ENCODE measurements around the gene EPS8. TPM values are rescaled to one million over a fixed set of nuclear protein-coding genes. Genes with fewer than 3 reads are reported as not detected.

EPS8 gene
- polyA plus RNA-seq, 1 donor (not counting 4 experiments of a cell fraction or from before 2014, with no cell fraction given): 4.0 TPM

DNA sequence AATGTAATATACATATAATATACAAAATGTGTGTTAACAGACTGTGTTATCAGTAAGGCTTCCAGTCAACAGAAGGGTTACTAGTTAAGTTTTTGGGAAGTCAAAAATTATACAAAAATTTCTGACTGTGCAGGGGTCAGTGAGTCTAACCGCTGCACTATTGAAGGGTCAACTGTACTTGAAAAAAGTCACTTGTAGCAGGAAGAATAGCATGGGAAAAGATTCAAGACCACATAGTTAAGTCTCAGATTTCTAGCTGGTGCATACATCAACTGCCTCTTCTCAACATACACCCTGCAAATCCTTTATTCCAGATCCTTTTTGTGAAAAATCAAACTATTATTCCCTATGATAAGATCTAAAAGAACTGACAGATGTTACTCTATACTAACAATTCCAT is 5.9 kb downstream of the EPS8 start:
- no peaks in the 10 kb centered on the region for H3K27me3 ChIP-seq (ENCODE audit: control insufficient read depth, extremely low read depth, insufficient read depth, low read length)
- H2AFZ ChIP-seq (ENCODE audit: control insufficient read depth, low read length): no peak overlapping the region
- no peak for TF ChIP-seq CTCF (optimal IDR thresholded peaks at IDR 0.05 in 1 of 3, IDR thresholded peaks at IDR 0.05 in 1 of 3, conservative IDR thresholded peaks at IDR 0.05 in 1 of 3; ENCODE audit: extremely low read depth in 1 of 3, insufficient read depth in 2 of 3, low read length in 3 of 3)
- TF ChIP-seq EZH2 (IDR thresholded peaks at IDR 0.05; ENCODE audit: low read length): no peak
- FAIRE-seq (no peak), DNase-seq (ENCODE audit: low read depth, low spot score) (no peak)
- no peaks in the 10 kb centered on the region for H3K9me3 ChIP-seq (ENCODE audit: control insufficient read depth, low read depth, low read length)
- peaks cover 5% of the 10 kb centered on the region for H3K4me1 ChIP-seq (ENCODE audit: control insufficient read depth, extremely low read depth, insufficient read depth, low read length)
- H3K4me3 ChIP-seq (ENCODE audit: control insufficient read depth in 2 of 3, extremely low read depth in 1 of 3, insufficient read depth in 2 of 3, low read depth in 1 of 3, low read length in 3 of 3): no peak overlapping the region
- H3K9ac ChIP-seq (ENCODE audit: control insufficient read depth, extremely low read depth, insufficient read depth, low read length): no peak overlapping the region
- H3K79me2 ChIP-seq (ENCODE audit: control insufficient read depth, insufficient read depth, low read length): no peaks in the 10 kb centered on the region
- dilution Hi-C loops (cut with MboI; ENCODE audit: extremely low pct_ligation_motif_present, low sequenced_read_pairs): no loop called here
- no peak overlapping the region for H3K27ac ChIP-seq (ENCODE audit: control insufficient read depth, insufficient read depth, low read length)
- no peaks in the 10 kb centered on the region for H4K20me1 ChIP-seq (ENCODE audit: control insufficient read depth, extremely low read depth, insufficient read depth, low read length)
- no peaks in the 10 kb centered on the region for H3K36me3 ChIP-seq (ENCODE audit: control insufficient read depth in 2 of 2, extremely low read depth in 1 of 2, insufficient read depth in 2 of 2, low read length in 2 of 2)
- H3K4me2 ChIP-seq (ENCODE audit: control insufficient read depth, extremely low read depth, insufficient read depth, low read depth, low read length): no peak overlapping the region
- H3K9me1 ChIP-seq (ENCODE audit: control insufficient read depth, extremely low read depth, insufficient read depth, low read length): no peaks in the 10 kb centered on the region

GRCh38 chr12:15782667-15783066 is 6.5 kb downstream of the EPS8 start:
- dilution Hi-C loops (cut with MboI; ENCODE audit: extremely low pct_ligation_motif_present, low sequenced_read_pairs): no loop called here
- Histone ChIP-seq H3K4me2 (ENCODE audit: control insufficient read depth, extremely low read depth, insufficient read depth, low read depth, low read length) (no peak overlapping the region), H3K4me1 (ENCODE audit: control insufficient read depth, extremely low read depth, insufficient read depth, low read length) (peaks cover under 1% of the 10 kb centered on the region), H3K9me3 (ENCODE audit: control insufficient read depth, low read depth, low read length) (no peaks in the 10 kb centered on the region), H3K27ac (ENCODE audit: control insufficient read depth, insufficient read depth, low read length) (no peak overlapping the region), H3K9ac (ENCODE audit: control insufficient read depth, extremely low read depth, insufficient read depth, low read length) (no peak overlapping the region), H3K9me1 (ENCODE audit: control insufficient read depth, extremely low read depth, insufficient read depth, low read length) (no peaks in the 10 kb centered on the region), H3K4me3 (ENCODE audit: control insufficient read depth in 2 of 3, extremely low read depth in 1 of 3, insufficient read depth in 2 of 3, low read depth in 1 of 3, low read length in 3 of 3) (no peak overlapping the region), H4K20me1 (ENCODE audit: control insufficient read depth, extremely low read depth, insufficient read depth, low read length) (no peaks in the 10 kb centered on the region), H2AFZ (ENCODE audit: control insufficient read depth, low read length) (no peak overlapping the region), H3K27me3 (ENCODE audit: control insufficient read depth, extremely low read depth, insufficient read depth, low read length) (no peaks in the 10 kb centered on the region), H3K36me3 (ENCODE audit: control insufficient read depth in 2 of 2, extremely low read depth in 1 of 2, insufficient read depth in 2 of 2, low read length in 2 of 2) (no peaks in the 10 kb centered on the region), H3K79me2 (ENCODE audit: control insufficient read depth, insufficient read depth, low read length) (no peaks in the 10 kb centered on the region)
- no peak for TF ChIP-seq CTCF (optimal IDR thresholded peaks at IDR 0.05 in 1 of 3, IDR thresholded peaks at IDR 0.05 in 1 of 3, conservative IDR thresholded peaks at IDR 0.05 in 1 of 3; ENCODE audit: extremely low read depth in 1 of 3, insufficient read depth in 2 of 3, low read length in 3 of 3)
- TF ChIP-seq EZH2 (IDR thresholded peaks at IDR 0.05; ENCODE audit: low read length): no peak
- FAIRE-seq (no peak), DNase-seq (ENCODE audit: low read depth, low spot score) (no peak)
